Stimulated activated CD4-positive, alpha-beta T cell treated with anti-CD3 and anti-CD28 coated beads, Interleukin-15, amount 100 ng/mL, for 48 hours (primary cell): Measurements from ENCODE around the gene PTGIR.

ENCODE experiments used
- DNase-seq, 2 donors: peaks; one replicate each; pipeline ENCODE4 v3.0.0-alpha.2; 2020; ENCODE audit warnings: low read depth in 2 of 2

PTGIR gene, protein sequence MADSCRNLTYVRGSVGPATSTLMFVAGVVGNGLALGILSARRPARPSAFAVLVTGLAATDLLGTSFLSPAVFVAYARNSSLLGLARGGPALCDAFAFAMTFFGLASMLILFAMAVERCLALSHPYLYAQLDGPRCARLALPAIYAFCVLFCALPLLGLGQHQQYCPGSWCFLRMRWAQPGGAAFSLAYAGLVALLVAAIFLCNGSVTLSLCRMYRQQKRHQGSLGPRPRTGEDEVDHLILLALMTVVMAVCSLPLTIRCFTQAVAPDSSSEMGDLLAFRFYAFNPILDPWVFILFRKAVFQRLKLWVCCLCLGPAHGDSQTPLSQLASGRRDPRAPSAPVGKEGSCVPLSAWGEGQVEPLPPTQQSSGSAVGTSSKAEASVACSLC

GRCh38 chr19:46624958-46625661 is at the start of gene PTGIR:
Gene PTGIR, minus strand, starts transcription at chr19:46625089. Its CDS starts 864 bp downstream, at chr19:46624225.
- no peak for DNase-seq

GRCh38 chr19:46670813-46671212 is 45.9 kb upstream of the PTGIR start:
- no peak for DNase-seq

DNA sequence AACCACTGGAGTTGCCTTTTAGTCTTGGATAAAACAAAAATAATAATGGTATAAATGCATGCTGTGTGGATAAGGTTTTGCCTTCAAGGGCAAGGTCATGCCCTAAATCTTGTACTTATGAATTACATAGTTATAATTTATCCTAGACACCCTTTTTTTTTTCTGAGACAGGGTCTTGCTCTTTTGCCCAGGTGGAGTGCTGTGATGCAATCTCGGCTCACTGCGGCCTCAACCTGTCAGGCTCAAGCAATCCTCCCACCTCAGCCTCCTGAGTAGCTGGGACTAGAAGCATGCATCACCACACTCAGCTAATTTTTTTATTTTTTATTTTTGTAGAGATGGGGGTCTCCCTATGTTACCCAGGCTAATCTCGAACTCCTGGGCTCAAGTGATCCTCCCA is 43.8 kb upstream of the PTGIR start:
- DNase-seq, result no peak

DNA sequence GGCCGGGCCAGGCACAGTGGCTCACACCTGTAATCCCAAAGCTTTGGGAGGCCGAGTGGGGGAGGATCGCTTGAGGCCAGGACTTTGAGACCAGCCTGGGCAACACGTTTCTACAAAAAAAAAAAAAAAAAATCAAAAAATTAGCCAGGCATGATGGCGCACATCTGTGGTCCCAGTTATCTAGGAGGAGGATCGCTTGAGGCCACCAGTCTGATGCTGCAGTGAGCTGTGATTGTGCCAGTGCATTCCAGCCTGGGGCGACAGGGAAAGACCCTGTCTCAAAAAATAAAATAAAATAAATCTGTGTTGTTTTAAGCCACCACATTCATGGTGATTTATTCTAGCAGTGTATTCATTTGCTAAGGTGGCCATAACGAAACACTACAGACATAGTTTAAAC is 40.2 kb upstream of the PTGIR start:
- DNase-seq, result no peak

DNA sequence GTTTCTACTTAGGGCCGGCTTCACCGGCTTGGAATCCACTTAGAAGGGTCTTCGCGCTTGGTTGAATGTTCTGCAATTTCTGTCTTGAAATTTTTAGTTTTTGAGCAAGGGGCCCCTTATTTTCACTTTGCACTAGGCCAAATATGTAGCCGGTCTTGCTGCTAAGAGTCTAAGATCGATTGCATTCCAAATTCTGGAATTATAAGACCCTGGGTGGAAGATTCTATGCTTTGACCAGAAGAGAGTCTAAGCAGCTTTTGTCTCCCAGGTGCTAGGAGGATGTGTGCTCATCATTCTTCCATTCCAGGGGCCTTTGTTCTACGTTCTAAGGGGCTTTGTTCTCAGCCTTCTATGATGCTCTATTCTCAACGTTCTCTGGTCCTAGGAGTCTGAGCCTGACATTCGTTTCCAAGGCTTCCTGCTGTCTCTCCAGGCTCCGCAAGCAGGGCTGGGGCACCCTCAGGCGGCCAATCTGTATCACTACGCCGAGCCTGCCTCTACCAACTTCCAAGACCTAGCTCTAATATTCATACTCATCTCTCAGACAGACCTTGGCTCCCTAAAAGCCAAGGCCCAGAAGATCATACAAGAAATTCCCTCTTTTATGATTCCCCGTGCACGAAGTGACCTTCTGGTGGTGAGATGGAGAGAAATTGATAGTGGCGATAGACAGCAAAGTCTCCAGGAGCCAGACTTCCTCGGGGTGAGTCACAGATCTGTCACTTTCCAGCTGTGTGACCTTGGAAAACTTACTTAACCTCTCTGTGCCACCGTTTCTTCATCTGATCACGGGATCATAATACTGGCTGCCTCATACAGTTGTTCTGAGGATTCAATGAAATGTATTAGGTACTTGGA is 37.1 kb upstream of the PTGIR start:
- peak; percentile 69 to 73 for DNase-seq

GRCh38 chr19:46661020-46661731 is 36.3 kb upstream of the PTGIR start, which contains the start of gene DACT3:
Gene DACT3, minus strand, starts transcription at chr19:46661182. Its CDS starts 118 bp downstream, at chr19:46661064.
- peak; percentile 100 for DNase-seq

DNA sequence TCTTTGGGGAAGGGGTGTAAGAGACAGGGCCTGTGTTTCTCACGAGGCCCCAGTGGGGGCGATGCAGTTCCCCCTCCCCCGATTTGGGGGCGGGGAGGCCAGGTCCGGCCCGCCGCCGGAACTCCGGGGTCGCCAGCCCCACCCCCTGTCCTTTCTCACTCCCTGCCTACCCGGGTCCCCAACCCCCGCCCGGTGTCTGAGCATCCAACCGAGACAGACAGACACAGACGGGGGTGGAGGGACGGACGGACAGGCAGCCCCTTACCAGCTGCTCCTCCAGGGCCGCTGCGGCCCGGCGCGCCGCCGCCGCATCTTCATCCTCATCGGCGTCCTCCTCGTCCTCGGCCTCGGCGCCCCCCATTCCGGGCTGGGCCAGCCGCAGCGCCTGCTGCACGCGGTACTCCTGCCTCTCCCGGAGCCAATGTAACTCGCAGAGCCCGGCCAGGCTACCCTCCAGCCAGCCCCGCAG is 35.7 kb upstream of the PTGIR start:
- no peak for DNase-seq

- DNase-seq, result no peak
These were observed 35.2 kb upstream of the PTGIR start for GRCh38 chr19:46660008-46660517.

DNA sequence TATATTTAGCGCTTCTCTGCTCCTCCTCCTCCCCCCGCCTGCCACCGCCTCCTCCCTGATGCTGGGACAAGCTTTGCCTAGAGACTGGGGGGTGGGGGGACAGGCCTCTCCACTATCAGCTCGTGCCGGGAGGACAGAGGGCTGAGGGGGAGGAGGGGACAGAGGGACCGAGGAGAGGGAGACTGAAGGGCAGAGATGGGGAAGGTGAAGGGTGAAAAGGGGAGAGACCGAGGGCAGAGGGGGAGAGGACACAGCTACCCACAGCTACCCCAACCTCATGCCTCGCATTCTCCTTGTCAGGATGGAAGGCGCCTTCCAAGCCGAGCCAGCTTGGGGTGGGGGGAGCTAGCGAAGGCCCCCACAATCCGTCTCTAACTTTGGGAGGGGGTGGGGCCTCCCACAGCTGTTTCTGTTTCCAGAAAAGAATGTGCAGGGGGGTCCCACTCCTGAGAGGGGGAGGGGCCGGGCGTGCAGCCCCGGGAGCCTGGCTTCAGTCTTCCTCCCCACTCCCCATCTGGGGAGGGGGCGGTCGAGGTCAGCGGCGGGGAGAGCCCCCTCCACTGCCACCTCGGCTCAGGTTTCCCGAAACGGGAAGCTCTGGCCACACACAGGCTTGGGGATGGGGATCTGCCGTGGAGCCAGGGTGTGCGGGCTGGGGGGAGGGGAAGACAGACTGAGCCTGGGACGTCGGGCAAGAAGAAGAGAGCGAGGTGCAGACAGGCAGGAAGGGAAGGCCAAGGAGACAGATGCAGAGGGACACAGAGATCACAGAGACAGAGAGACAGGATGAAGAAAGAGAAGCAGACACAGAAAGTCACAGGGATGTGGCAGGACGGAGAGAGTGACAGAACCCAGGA is 34.5 kb upstream of the PTGIR start:
- no peak for DNase-seq

DNA sequence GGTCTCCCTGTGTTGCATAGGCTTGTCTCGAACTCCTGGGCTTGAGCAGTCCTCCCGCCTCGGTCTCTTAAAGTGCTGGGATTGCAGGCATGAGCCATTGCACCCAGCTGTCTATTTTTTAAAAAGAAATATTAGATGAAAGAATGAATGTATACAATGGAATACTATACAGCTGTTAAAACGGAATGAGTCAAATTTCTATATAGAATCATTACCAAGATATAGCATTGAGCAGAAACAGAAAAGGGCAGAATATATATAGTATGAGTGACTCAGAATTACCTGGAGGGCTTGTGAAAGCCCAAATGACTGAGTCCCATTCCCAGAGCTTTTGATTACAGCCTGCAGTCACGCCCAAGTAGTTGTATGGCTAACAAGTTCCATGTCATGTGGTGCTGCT is 31.7 kb upstream of the PTGIR start:
- DNase-seq, result no peak

- no peak for DNase-seq
These were observed 29.8 kb upstream of the PTGIR start for GRCh38 chr19:46654621-46655152.

DNA sequence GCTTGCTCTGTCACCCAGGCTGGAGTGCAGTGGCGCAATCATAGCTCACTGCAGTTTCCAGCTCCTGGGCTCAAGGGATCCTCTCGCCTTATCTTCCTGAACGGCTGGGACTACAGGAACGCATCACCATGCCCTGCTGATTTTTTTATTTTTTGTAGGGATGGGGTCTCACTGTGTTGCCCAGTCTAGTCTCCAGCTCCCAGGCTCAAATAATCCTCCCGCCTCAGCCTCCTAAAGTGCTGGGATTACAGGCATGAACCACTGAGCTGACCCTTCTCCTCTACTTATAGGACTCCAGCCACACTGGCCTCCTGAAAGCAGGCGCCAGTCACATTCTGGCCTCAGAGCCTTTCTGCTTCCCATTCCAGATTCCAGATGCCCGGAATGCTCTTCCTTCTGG is 25.6 kb upstream of the PTGIR start:
- DNase-seq, result no peak

GRCh38 chr19:46648961-46649960 is 24.4 kb upstream of the PTGIR start:
- DNase-seq, result no peak

- DNase-seq, result no peak
These were observed 23.4 kb upstream of the PTGIR start for GRCh38 chr19:46648060-46648960.

- no peak for DNase-seq
These were observed 21.5 kb upstream of the PTGIR start for GRCh38 chr19:46646402-46646801.

- no peak for DNase-seq
These were observed 19.8 kb upstream of the PTGIR start for GRCh38 chr19:46644720-46645119.

- no peak for DNase-seq
These were observed 15.8 kb upstream of the PTGIR start for GRCh38 chr19:46640656-46641055.
